GM23338 (cell line): ENCODE results near the gene ECHDC3. TPM values are rescaled to one million over a fixed set of nuclear protein-coding genes. Genes with fewer than 3 reads are reported as not detected.

Experiments
- ATAC-seq: fragments of 200-7000 bp; cut with Tn5 transposase; 3 replicates; pipeline ENCODE4 v1.9.1; 2020
- DNase-seq: peaks from one replicate; pipeline ENCODE4 v3.0.0-alpha.2; 2015; ENCODE audit warnings: low spot score
- H2AFZ ChIP-seq: fragments of 200-600 bp; sonication (generic); 2 replicates; pipeline ENCODE4 v1.8.0; 2016; ENCODE audit warnings: antibody characterized with exemption, mild to moderate bottlenecking, moderate library complexity
- H3F3A ChIP-seq: fragments of 200-600 bp; sonication (generic); replicated peaks from 2 replicates; pipeline ENCODE4 v1.8.0; 2017; ENCODE audit warnings: antibody characterized with exemption, mixed run types, low read depth
- H3K27ac ChIP-seq: fragments of 200-600 bp; sonication (generic); 2 replicates; pipeline ENCODE4 v1.6.1; 2016; ENCODE audit warnings: low read depth
- H3K27me3 ChIP-seq: fragments of 200-600 bp; sonication (generic); 2 replicates; pipeline ENCODE4 v1.8.0; 2016; ENCODE audit warnings: mild to moderate bottlenecking, mixed run types, moderate library complexity; ENCODE audit not compliant: insufficient read depth
- H3K36me3 ChIP-seq: fragments of 200-600 bp; sonication (generic); 2 replicates; pipeline ENCODE4 v1.8.0; 2016; ENCODE audit warnings: mild to moderate bottlenecking; ENCODE audit not compliant: insufficient read depth
- H3K4me1 ChIP-seq: fragments of 200-600 bp; sonication (generic); 2 replicates; pipeline ENCODE4 v1.8.0; 2016; ENCODE audit warnings: mild to moderate bottlenecking, moderate library complexity; ENCODE audit not compliant: insufficient read depth
- H3K4me2 ChIP-seq: fragments of 200-600 bp; sonication (generic); 2 replicates; pipeline ENCODE4 v1.7.1; 2017; ENCODE audit warnings: mixed run types
- H3K4me3 ChIP-seq: fragments of 200-600 bp; sonication (generic); 2 replicates; pipeline ENCODE4 v1.6.1; 2016; ENCODE audit warnings: mixed run types
- H3K79me2 ChIP-seq: fragments of 200-600 bp; sonication (generic); replicated peaks from 2 replicates; pipeline ENCODE4 v1.8.0; 2017; ENCODE audit warnings: mild to moderate bottlenecking; ENCODE audit not compliant: insufficient read depth
- H3K9me2 ChIP-seq: fragments of 200-600 bp; sonication (generic); 2 replicates; pipeline ENCODE4 v1.8.0; 2017; ENCODE audit not compliant: insufficient read depth
- H4K20me1 ChIP-seq: fragments of 200-600 bp; sonication (generic); replicated peaks from 2 replicates; pipeline ENCODE4 v1.8.0; 2017; ENCODE audit warnings: mild to moderate bottlenecking; ENCODE audit not compliant: insufficient read depth
- H3K27ac Mint-ChIP-seq: 2 replicates; pipeline ENCODE4 v1.8.0; 2020; ENCODE audit warnings: inconsistent platforms, mild to moderate bottlenecking, moderate library complexity, mixed read lengths
- H3K27me3 Mint-ChIP-seq: 3 replicates; pipeline ENCODE4 v1.8.0; 2022; ENCODE audit warnings: low read depth, mild to moderate bottlenecking, moderate library complexity, mixed read lengths, inconsistent platforms; ENCODE audit not compliant: insufficient read depth, poor library complexity
- H3K36me3 Mint-ChIP-seq: 3 replicates; pipeline ENCODE4 v1.8.0; 2021; ENCODE audit warnings: low read depth, mild to moderate bottlenecking, inconsistent platforms, moderate library complexity, mixed read lengths
- H3K4me1 Mint-ChIP-seq: 3 replicates; pipeline ENCODE4 v1.8.0; 2020; ENCODE audit warnings: mild to moderate bottlenecking, inconsistent platforms, mixed read lengths
- H3K4me3 Mint-ChIP-seq: 3 replicates; pipeline ENCODE4 v1.8.0; 2021; ENCODE audit warnings: moderate library complexity, mild to moderate bottlenecking, inconsistent platforms, mixed read lengths
- H3K9me3 Mint-ChIP-seq: 3 replicates; pipeline ENCODE4 v1.8.0; 2020; ENCODE audit warnings: moderate library complexity, mild to moderate bottlenecking, inconsistent platforms, mixed read lengths
- CREB1 ChIP-seq: fragments of 250-450 bp; sonication (Bioruptor Pico); IDR thresholded peaks from 2 replicates; pipeline ENCODE4 v1.5.0; 2020; ENCODE audit warnings: low read depth, mild to moderate bottlenecking, moderate library complexity
- EZH2 ChIP-seq: fragments of 200-600 bp; sonication (generic); IDR thresholded peaks from one replicate; pipeline ENCODE4 v1.8.0; 2017; ENCODE audit warnings: antibody characterized with exemption, mild to moderate bottlenecking, low read depth; ENCODE audit not compliant: unreplicated experiment
- EZH2phosphoT487 ChIP-seq: fragments of 200-600 bp; sonication (generic); IDR thresholded peaks from one replicate; pipeline ENCODE4 v1.8.1; 2018; ENCODE audit warnings: antibody characterized with exemption; ENCODE audit not compliant: unreplicated experiment
- JUNB ChIP-seq: IDR thresholded peaks from one replicate; pipeline ENCODE4 v1.6.1; 2016; ENCODE audit warnings: antibody characterized with exemption; ENCODE audit not compliant: unreplicated experiment
- NANOG ChIP-seq: IDR thresholded peaks from 2 replicates; pipeline ENCODE4 v1.6.1; 2016; ENCODE audit warnings: antibody characterized with exemption, borderline replicate concordance
- POLR2AphosphoS5 ChIP-seq: IDR thresholded peaks from 2 replicates; pipeline ENCODE4 v1.6.1; 2016; ENCODE audit warnings: antibody characterized with exemption, low read depth
- STAT1 ChIP-seq: IDR thresholded peaks from one replicate; pipeline ENCODE4 v1.6.1; 2016; ENCODE audit warnings: antibody characterized with exemption; ENCODE audit not compliant: unreplicated experiment
- ZNF114 ChIP-seq: fragments of 250-450 bp; sonication (Bioruptor Pico); IDR thresholded peaks from 2 replicates; pipeline ENCODE4 v1.5.0; 2020; ENCODE audit warnings: mild to moderate bottlenecking, moderate library complexity
- ZNF331 ChIP-seq: fragments of 250-450 bp; sonication (Bioruptor Pico); IDR thresholded peaks from 2 replicates; pipeline ENCODE4 v1.5.0; 2020; ENCODE audit warnings: low read depth, mild to moderate bottlenecking, moderate library complexity
- polyA plus RNA-seq: library from polyadenylated mRNA; unstranded; fragments of >200 nt; fragmentation: Nextera tagmentation; extraction: Ambion mirVana; gene quantifications from 2 replicates; pipeline ENCODE4 v1.2.1, GENCODE V29; 2016
- total RNA-seq: library from RNA; depleted of rRNA; stranded (reverse); fragments of >200 nt; shearing (Covaris generic); gene quantifications from 2 replicates; pipeline ENCODE4 v1.2.3, GENCODE V29; 2014
- TF ChIP-seq, protein P1 (sequence below): fragments of 250-450 bp; sonication (Bioruptor Pico); IDR thresholded peaks from 2 replicates; pipeline ENCODE4 v1.5.0; 2020; ENCODE audit warnings: mild to moderate bottlenecking, moderate library complexity
- TF ChIP-seq, protein P2 (sequence below): IDR thresholded peaks from one replicate; pipeline ENCODE4 v1.6.1; 2018; ENCODE audit warnings: antibody characterized with exemption; ENCODE audit not compliant: unreplicated experiment
- TF ChIP-seq, protein P3 (sequence below): IDR thresholded peaks from 2 replicates; pipeline ENCODE4 v1.6.1; 2016; ENCODE audit warnings: antibody characterized with exemption

The ECHDC3 gene
- total and polyA plus RNA-seq, 2 experiments from 2014 or later: 16.3 to 50.1 TPM

DNA sequence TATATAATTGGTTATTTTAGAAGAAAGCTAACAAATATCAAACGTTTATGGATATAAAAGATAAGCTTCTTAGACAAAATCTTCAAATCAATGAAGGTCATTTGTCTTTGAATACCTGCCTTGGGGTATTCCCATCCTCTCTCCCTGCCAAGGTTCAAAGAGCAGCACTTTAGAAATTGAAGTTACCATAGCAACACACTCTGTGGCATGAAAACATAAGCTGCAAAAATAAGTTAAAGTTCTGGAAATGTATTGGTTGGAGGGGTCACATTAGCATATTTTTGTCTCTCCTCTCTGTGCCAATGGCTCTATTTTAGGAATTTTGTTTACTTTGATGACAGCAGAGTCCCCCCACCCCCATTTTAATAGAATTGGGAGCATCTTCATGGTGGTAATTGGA lies 12.0 kb downstream of the ECHDC3 start (continued):
- TF ChIP-seq, protein P1, sequence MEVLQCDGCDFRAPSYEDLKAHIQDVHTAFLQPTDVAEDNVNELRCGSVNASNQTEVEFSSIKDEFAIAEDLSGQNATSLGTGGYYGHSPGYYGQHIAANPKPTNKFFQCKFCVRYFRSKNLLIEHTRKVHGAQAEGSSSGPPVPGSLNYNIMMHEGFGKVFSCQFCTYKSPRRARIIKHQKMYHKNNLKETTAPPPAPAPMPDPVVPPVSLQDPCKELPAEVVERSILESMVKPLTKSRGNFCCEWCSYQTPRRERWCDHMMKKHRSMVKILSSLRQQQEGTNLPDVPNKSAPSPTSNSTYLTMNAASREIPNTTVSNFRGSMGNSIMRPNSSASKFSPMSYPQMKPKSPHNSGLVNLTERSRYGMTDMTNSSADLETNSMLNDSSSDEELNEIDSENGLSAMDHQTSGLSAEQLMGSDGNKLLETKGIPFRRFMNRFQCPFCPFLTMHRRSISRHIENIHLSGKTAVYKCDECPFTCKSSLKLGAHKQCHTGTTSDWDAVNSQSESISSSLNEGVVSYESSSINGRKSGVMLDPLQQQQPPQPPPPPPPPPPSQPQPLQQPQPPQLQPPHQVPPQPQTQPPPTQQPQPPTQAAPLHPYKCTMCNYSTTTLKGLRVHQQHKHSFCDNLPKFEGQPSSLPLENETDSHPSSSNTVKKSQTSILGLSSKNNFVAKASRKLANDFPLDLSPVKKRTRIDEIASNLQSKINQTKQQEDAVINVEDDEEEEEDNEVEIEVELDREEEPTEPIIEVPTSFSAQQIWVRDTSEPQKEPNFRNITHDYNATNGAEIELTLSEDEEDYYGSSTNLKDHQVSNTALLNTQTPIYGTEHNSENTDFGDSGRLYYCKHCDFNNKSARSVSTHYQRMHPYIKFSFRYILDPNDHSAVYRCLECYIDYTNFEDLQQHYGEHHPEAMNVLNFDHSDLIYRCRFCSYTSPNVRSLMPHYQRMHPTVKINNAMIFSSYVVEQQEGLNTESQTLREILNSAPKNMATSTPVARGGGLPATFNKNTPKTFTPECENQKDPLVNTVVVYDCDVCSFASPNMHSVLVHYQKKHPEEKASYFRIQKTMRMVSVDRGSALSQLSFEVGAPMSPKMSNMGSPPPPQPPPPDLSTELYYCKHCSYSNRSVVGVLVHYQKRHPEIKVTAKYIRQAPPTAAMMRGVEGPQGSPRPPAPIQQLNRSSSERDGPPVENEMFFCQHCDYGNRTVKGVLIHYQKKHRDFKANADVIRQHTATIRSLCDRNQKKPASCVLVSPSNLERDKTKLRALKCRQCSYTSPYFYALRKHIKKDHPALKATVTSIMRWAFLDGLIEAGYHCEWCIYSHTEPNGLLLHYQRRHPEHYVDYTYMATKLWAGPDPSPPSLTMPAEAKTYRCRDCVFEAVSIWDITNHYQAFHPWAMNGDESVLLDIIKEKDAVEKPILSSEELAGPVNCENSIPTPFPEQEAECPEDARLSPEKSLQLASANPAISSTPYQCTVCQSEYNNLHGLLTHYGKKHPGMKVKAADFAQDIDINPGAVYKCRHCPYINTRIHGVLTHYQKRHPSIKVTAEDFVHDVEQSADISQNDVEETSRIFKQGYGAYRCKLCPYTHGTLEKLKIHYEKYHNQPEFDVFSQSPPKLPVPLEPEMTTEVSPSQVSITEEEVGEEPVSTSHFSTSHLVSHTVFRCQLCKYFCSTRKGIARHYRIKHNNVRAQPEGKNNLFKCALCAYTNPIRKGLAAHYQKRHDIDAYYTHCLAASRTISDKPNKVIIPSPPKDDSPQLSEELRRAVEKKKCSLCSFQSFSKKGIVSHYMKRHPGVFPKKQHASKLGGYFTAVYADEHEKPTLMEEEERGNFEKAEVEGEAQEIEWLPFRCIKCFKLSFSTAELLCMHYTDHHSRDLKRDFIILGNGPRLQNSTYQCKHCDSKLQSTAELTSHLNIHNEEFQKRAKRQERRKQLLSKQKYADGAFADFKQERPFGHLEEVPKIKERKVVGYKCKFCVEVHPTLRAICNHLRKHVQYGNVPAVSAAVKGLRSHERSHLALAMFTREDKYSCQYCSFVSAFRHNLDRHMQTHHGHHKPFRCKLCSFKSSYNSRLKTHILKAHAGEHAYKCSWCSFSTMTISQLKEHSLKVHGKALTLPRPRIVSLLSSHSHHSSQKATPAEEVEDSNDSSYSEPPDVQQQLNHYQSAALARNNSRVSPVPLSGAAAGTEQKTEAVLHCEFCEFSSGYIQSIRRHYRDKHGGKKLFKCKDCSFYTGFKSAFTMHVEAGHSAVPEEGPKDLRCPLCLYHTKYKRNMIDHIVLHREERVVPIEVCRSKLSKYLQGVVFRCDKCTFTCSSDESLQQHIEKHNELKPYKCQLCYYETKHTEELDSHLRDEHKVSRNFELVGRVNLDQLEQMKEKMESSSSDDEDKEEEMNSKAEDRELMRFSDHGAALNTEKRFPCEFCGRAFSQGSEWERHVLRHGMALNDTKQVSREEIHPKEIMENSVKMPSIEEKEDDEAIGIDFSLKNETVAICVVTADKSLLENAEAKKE: no peak
- TF ChIP-seq EZH2phosphoT487: no peak
- TF ChIP-seq JUNB: no peak
- no peak for TF ChIP-seq CREB1 (CRISPR knock-in tag)
- TF ChIP-seq NANOG: no peak
- TF ChIP-seq ZNF114 (CRISPR knock-in tag): no peak

DNA sequence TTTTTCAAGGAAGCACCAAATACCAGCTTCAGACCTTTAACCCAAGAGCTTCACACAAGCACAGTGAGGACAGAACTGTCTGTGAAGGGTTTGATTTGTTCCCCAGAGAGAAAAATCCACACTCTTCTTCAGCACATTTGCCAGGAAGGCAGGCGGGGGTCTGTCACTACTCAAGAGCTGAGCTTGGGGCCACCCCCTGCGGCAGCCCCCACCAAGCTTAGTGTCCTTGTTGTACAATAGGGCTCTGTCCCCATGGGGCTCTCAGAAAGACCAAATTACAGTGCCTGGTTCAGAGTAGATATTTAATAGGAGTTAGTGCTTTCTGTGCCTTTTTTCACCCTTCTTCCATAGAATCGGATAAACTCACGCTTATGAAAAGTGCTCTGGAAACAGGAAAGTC lies 12.4 kb downstream of the ECHDC3 start:
- H4K20me1 ChIP-seq: no peaks in the 10 kb centered on the region
- no peaks in the 10 kb centered on the region for H3F3A ChIP-seq
- H3K27ac ChIP-seq: no peak overlapping the region
- H3K36me3 ChIP-seq: peaks cover 8% of the 10 kb centered on the region
- no peak overlapping the region for H3K4me3 ChIP-seq
- peaks cover 2% of the 10 kb centered on the region for H3K4me1 Mint-ChIP-seq
- H3K36me3 Mint-ChIP-seq: peaks cover 28% of the 10 kb centered on the region; the same call in 2 of the 3 replicates
- H3K4me2 ChIP-seq: no peak overlapping the region
- peaks cover 5% of the 10 kb centered on the region for H3K27me3 Mint-ChIP-seq
- no peak overlapping the region for H2AFZ ChIP-seq
- no peak for ATAC-seq
- H3K9me2 ChIP-seq: no peaks in the 10 kb centered on the region
- H3K79me2 ChIP-seq: no peaks in the 10 kb centered on the region
- no peak overlapping the region for H3K4me3 Mint-ChIP-seq
- 0 out of 2 replicates have a peak, but pooled peaks cover 2% of the 10 kb centered on the region for H3K4me1 ChIP-seq
- no peaks in the 10 kb centered on the region for H3K9me3 Mint-ChIP-seq
- H3K27me3 ChIP-seq: no peaks in the 10 kb centered on the region
- no peak overlapping the region for H3K27ac Mint-ChIP-seq
- no peak for DNase-seq
- TF ChIP-seq, protein P2, sequence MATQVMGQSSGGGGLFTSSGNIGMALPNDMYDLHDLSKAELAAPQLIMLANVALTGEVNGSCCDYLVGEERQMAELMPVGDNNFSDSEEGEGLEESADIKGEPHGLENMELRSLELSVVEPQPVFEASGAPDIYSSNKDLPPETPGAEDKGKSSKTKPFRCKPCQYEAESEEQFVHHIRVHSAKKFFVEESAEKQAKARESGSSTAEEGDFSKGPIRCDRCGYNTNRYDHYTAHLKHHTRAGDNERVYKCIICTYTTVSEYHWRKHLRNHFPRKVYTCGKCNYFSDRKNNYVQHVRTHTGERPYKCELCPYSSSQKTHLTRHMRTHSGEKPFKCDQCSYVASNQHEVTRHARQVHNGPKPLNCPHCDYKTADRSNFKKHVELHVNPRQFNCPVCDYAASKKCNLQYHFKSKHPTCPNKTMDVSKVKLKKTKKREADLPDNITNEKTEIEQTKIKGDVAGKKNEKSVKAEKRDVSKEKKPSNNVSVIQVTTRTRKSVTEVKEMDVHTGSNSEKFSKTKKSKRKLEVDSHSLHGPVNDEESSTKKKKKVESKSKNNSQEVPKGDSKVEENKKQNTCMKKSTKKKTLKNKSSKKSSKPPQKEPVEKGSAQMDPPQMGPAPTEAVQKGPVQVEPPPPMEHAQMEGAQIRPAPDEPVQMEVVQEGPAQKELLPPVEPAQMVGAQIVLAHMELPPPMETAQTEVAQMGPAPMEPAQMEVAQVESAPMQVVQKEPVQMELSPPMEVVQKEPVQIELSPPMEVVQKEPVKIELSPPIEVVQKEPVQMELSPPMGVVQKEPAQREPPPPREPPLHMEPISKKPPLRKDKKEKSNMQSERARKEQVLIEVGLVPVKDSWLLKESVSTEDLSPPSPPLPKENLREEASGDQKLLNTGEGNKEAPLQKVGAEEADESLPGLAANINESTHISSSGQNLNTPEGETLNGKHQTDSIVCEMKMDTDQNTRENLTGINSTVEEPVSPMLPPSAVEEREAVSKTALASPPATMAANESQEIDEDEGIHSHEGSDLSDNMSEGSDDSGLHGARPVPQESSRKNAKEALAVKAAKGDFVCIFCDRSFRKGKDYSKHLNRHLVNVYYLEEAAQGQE: no peak
- TF ChIP-seq POLR2AphosphoS5: no peak
- TF ChIP-seq ZNF114 (CRISPR knock-in tag): no peak
- no peak for TF ChIP-seq EZH2
- TF ChIP-seq, protein P3, sequence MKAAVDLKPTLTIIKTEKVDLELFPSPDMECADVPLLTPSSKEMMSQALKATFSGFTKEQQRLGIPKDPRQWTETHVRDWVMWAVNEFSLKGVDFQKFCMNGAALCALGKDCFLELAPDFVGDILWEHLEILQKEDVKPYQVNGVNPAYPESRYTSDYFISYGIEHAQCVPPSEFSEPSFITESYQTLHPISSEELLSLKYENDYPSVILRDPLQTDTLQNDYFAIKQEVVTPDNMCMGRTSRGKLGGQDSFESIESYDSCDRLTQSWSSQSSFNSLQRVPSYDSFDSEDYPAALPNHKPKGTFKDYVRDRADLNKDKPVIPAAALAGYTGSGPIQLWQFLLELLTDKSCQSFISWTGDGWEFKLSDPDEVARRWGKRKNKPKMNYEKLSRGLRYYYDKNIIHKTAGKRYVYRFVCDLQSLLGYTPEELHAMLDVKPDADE: no peak
- TF ChIP-seq EZH2phosphoT487: no peak
- TF ChIP-seq ZNF331 (CRISPR knock-in tag): no peak
- no peak for TF ChIP-seq STAT1
- TF ChIP-seq CREB1 (CRISPR knock-in tag): no peak
- TF ChIP-seq NANOG: no peak
- TF ChIP-seq JUNB: no peak
